ENCODE measurements around the gene DNAH9. TPM values are rescaled to one million over a fixed set of nuclear protein-coding genes. Genes with fewer than 3 reads are reported as not detected.

Gene DNAH9
- total RNA-seq, 2 donors from 2014 or later, result not detected

- no peak for TF ChIP-seq CTCF (IDR thresholded peaks at IDR 0.05)
- H3K27ac ChIP-seq, result no peak overlapping the region
- H3K4me1 ChIP-seq (ENCODE audit: control insufficient read depth in 1 of 2, low read depth in 2 of 2), result no peaks in the 10 kb centered on the region
- no peak for DNase-seq (ENCODE audit: low spot score)
- H3K4me3 ChIP-seq, result no peak overlapping the region
- no peaks in the 10 kb centered on the region for H3K36me3 ChIP-seq
- no peaks in the 10 kb centered on the region for H3K9me3 ChIP-seq
- no peak for ATAC-seq (ENCODE audit: insufficient number of reproducible peaks, low FRiP score, low read depth)
- no peaks in the 10 kb centered on the region for H3K27me3 ChIP-seq (replicated peaks; ENCODE audit: insufficient read depth)
Observed at GRCh38 chr17:11924076-11924475, 325.8 kb downstream of the DNAH9 start.

- no peaks in the 10 kb centered on the region for H3K4me1 ChIP-seq (ENCODE audit: control insufficient read depth in 1 of 2, low read depth in 2 of 2)
- no peak overlapping the region for H3K27ac ChIP-seq
- DNase-seq (ENCODE audit: low spot score) (no peak), ATAC-seq (ENCODE audit: insufficient number of reproducible peaks, low FRiP score, low read depth) (no peak)
- no peaks in the 10 kb centered on the region for H3K9me3 ChIP-seq
- no peaks in the 10 kb centered on the region for H3K36me3 ChIP-seq
- H3K27me3 ChIP-seq (replicated peaks; ENCODE audit: insufficient read depth), result no peaks in the 10 kb centered on the region
- no peak overlapping the region for H3K4me3 ChIP-seq
- no peak for TF ChIP-seq CTCF (IDR thresholded peaks at IDR 0.05)
Observed at GRCh38 chr17:11925262-11926021, 327.2 kb downstream of the DNAH9 start.

- H3K36me3 ChIP-seq, result no peaks in the 10 kb centered on the region
- H3K9me3 ChIP-seq, result no peaks in the 10 kb centered on the region
- TF ChIP-seq CTCF (IDR thresholded peaks at IDR 0.05), result no peak
- ATAC-seq (ENCODE audit: insufficient number of reproducible peaks, low FRiP score, low read depth) (no peak), DNase-seq (ENCODE audit: low spot score) (no peak)
- no peaks in the 10 kb centered on the region for H3K4me1 ChIP-seq (ENCODE audit: control insufficient read depth in 1 of 2, low read depth in 2 of 2)
- no peak overlapping the region for H3K4me3 ChIP-seq
- no peaks in the 10 kb centered on the region for H3K27me3 ChIP-seq (replicated peaks; ENCODE audit: insufficient read depth)
- no peak overlapping the region for H3K27ac ChIP-seq
Observed at GRCh38 chr17:11928436-11928835, 330.2 kb downstream of the DNAH9 start.

- DNase-seq (ENCODE audit: low spot score) (no peak), ATAC-seq (ENCODE audit: insufficient number of reproducible peaks, low FRiP score, low read depth) (no peak)
- Histone ChIP-seq H3K27ac (no peak overlapping the region), H3K4me3 (no peak overlapping the region), H3K36me3 (no peaks in the 10 kb centered on the region), H3K4me1 (ENCODE audit: control insufficient read depth in 1 of 2, low read depth in 2 of 2) (no peaks in the 10 kb centered on the region), H3K9me3 (no peaks in the 10 kb centered on the region), H3K27me3 (replicated peaks; ENCODE audit: insufficient read depth) (no peaks in the 10 kb centered on the region)
- no peak for TF ChIP-seq CTCF (IDR thresholded peaks at IDR 0.05)
Observed at GRCh38 chr17:11932337-11932898, 334.1 kb downstream of the DNAH9 start.

GRCh38 chr17:11935734-11936406 is 337.6 kb downstream of the DNAH9 start:
- peak; percentile 48 for TF ChIP-seq CTCF (IDR thresholded peaks at IDR 0.05)
- H3K27ac ChIP-seq, result no peak overlapping the region

More at GRCh38 chr17:11935734-11936406, 337.6 kb downstream of the DNAH9 start:
- no peaks in the 10 kb centered on the region for H3K9me3 ChIP-seq
- no peak overlapping the region for H3K4me3 ChIP-seq
- H3K4me1 ChIP-seq (ENCODE audit: control insufficient read depth in 1 of 2, low read depth in 2 of 2), result no peaks in the 10 kb centered on the region
- no peaks in the 10 kb centered on the region for H3K27me3 ChIP-seq (replicated peaks; ENCODE audit: insufficient read depth)
- no peaks in the 10 kb centered on the region for H3K36me3 ChIP-seq
- ATAC-seq (ENCODE audit: insufficient number of reproducible peaks, low FRiP score, low read depth) (no peak), DNase-seq (ENCODE audit: low spot score) (no peak)
